Astrocyte (in vitro differentiated cells and primary cell): ENCODE results near the gene POLE4.

Source experiments
- CTCF ChIP-seq: IDR thresholded peaks from 2 replicates; pipeline ENCODE4 v1.5.1; 2011; ENCODE audit warnings: low read depth, mild to moderate bottlenecking, inconsistent platforms, low read length, moderate library complexity; ENCODE audit not compliant: insufficient read depth
- EZH2 ChIP-seq: IDR thresholded peaks from 2 replicates; pipeline ENCODE4 v1.6.1; 2012; ENCODE audit warnings: mild to moderate bottlenecking, low read length, inconsistent platforms; ENCODE audit not compliant: insufficient read depth

DNA sequence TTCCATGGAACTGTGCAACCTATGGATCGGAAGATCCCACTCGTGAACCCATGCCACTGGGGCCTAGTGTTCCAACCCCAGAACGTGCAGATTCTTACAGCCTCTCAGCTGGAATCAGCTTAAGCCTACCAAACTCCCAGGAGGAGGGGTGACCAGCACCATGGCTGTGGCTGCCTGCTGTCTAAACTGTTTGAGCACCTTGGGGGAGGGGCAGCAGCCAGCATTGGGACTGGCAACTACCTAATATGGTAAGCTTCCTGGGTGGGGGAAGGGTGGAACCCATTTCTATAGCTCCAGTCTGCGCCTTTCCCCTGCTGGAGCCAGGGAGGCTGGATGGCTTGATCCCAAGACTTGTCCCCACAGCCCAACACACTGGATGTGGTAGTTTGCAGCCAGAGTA is 10.7 kb upstream of the POLE4 start:
- TF ChIP-seq CTCF: no peak
- TF ChIP-seq EZH2: no peak
